HFFc6 (cell line): Measurements from ENCODE around the gene DENND5A. TPM values are rescaled to one million over a fixed set of nuclear protein-coding genes. Genes with fewer than 3 reads are reported as not detected.

Experiments
- DNase-seq: peaks from one replicate; pipeline ENCODE4 v3.0.0-alpha.2; 2018
- H3K27ac Mint-ChIP-seq: 2 replicates; pipeline ENCODE4 v1.8.0; 2020; ENCODE audit warnings: mild to moderate bottlenecking, mixed read lengths
- H3K27me3 Mint-ChIP-seq: 2 replicates; pipeline ENCODE4 v1.8.0; 2021; ENCODE audit warnings: mild to moderate bottlenecking, moderate library complexity, mixed read lengths; ENCODE audit not compliant: insufficient read depth
- H3K36me3 Mint-ChIP-seq: 2 replicates; pipeline ENCODE4 v1.8.0; 2021; ENCODE audit warnings: low read depth, mixed read lengths
- H3K4me1 Mint-ChIP-seq: 2 replicates; pipeline ENCODE4 v1.8.0; 2020; ENCODE audit warnings: low read depth, mixed read lengths
- H3K4me3 Mint-ChIP-seq: 2 replicates; pipeline ENCODE4 v1.8.0; 2020; ENCODE audit warnings: mild to moderate bottlenecking, moderate library complexity, mixed read lengths
- H3K9me3 Mint-ChIP-seq: 2 replicates; pipeline ENCODE4 v1.8.0; 2020; ENCODE audit warnings: mild to moderate bottlenecking, mixed read lengths
- CTCF ChIP-seq: fragments of 200-600 bp; sonication (generic); IDR thresholded peaks from 2 replicates; pipeline ENCODE4 v1.5.0; 2021; ENCODE audit warnings: antibody characterized with exemption, mild to moderate bottlenecking
- total RNA-seq, 6 experiments: library from RNA; stranded (reverse); fragmentation: NEBNext Ultra II Directional; extraction: Animal tissue kit (Norgen Biotek cat#: 25700); gene quantifications; 2 replicates in 1 of 6; 3 replicates in 5 of 6; pipeline ENCODE4 v1.2.3, GENCODE V29; 2021

DENND5A gene
- total RNA-seq, 6 experiments from 2014 or later: 82.0 to 106 (median 92.8) TPM

- TF ChIP-seq CTCF: no peak
- Mint-ChIP-seq H3K4me1 (no peaks in the 10 kb centered on the region), H3K9me3 (no peaks in the 10 kb centered on the region), H3K27me3 (peaks cover 8% of the 10 kb centered on the region; the same call in 1 of the 2 replicates), H3K4me3 (no peak overlapping the region), H3K36me3 (no peaks in the 10 kb centered on the region), H3K27ac (no peak overlapping the region)
- no peak for DNase-seq
Observed at GRCh38 chr11:9096427-9096826, 168.7 kb downstream of the DENND5A start.

GRCh38 chr11:9095421-9095820 is 169.7 kb downstream of the DENND5A start:
- no peaks in the 10 kb centered on the region for H3K9me3 Mint-ChIP-seq
- H3K27me3 Mint-ChIP-seq: peaks cover 13% of the 10 kb centered on the region
- H3K36me3 Mint-ChIP-seq: no peaks in the 10 kb centered on the region
- no peak for DNase-seq
- H3K4me3 Mint-ChIP-seq: no peak overlapping the region
- H3K4me1 Mint-ChIP-seq: no peaks in the 10 kb centered on the region
- no peak overlapping the region for H3K27ac Mint-ChIP-seq
- TF ChIP-seq CTCF: peak; percentile 45; the same call in 1 of the 2 replicates

DNA sequence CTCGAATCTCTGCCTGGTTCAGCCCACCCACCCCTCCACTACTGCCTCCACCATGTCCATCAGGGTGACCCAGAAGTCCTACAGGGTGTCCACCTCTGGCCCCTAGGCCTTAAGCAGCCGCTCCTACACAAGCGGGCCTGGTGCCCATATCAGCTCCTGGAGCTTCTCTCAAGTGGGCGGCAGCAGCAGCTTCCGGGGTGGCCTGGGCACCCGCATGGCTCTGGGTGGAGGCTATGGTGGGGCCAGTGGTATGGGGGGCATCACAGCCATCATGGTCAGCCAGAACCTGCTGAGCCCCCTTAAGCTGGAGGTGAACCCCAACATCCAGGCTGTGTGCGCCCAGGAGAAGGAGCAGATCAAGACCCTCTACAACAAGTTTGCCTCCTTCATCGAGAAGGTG is 170.7 kb downstream of the DENND5A start:
- Mint-ChIP-seq H3K27ac (no peak overlapping the region), H3K27me3 (peaks cover 17% of the 10 kb centered on the region), H3K36me3 (no peaks in the 10 kb centered on the region), H3K4me3 (no peak overlapping the region), H3K4me1 (no peaks in the 10 kb centered on the region), H3K9me3 (no peaks in the 10 kb centered on the region)
- no peak for DNase-seq
- no peak for TF ChIP-seq CTCF

DNA sequence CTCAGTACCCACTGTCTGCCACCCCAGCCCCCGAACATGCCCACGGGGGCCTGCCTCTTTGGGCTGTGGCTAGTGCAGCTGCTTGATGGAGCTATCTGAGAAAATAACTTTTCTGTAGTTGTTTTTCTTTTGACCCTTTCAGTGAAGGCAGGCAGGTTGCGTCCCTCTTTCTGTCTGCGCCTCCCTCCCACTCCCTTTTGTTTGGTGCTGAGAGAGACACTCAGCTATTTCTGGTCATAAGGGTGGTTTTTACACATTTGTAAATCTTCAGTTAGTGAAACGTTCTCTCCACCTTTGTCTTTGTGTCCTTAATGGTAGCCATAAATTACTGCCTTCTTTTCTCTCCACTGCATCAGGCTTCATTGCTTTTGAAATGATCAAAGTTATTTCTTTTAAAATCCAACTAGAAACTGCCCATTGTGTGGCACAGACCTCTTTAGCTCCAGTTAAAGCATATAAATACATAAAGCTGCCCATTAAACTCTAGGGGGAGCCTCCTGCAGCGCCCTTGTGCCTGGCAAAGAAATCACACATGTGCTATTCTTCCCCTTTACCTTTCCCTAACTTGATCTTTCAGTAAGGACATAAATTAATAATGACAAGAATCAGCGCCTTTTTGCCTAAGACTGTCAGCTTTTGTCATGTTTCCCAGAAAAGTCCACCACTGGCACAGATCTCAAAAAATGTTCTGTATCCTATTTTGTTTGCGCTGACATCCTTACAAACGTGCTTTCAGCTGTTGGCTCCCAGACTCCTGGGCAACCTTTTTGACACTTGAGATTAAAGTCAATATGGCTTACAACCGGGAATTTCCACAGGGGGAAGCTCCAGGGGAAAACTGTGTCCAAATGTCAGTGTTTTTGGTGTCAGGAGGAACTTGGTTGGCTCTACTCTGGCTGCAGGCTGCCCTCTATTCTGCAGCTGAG is 172.0 kb downstream of the DENND5A start:
- peak; percentile 32; the same call in 1 of the 2 replicates for TF ChIP-seq CTCF
- peaks cover 17% of the 10 kb centered on the region for H3K27me3 Mint-ChIP-seq
- H3K27ac Mint-ChIP-seq: no peak overlapping the region
- no peak for DNase-seq
- H3K4me1 Mint-ChIP-seq: no peaks in the 10 kb centered on the region
- H3K4me3 Mint-ChIP-seq: peak overlapping the region; percentile 61
- no peaks in the 10 kb centered on the region for H3K36me3 Mint-ChIP-seq
- no peaks in the 10 kb centered on the region for H3K9me3 Mint-ChIP-seq

DNA sequence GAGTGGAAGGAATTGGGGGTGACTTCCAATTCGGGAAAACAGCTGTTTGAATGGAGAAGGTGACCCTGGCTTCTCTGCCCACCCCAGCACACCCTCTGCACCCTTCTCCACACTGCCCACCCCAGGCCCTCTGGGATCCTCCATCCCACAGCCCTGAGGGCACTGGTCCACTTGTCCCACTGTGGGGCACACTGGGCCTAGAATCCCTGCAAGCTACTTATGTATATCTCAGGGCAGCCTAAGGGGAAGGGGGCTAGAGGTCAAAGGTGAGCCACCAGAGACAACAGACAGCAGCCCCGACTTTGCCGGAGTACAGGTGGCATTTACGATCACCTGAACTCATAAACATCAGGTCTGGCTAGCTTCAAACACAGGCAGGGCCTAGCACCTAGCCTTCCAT is 173.1 kb downstream of the DENND5A start:
- no peaks in the 10 kb centered on the region for H3K36me3 Mint-ChIP-seq
- H3K4me3 Mint-ChIP-seq: peak overlapping the region; percentile 61
- no peak for TF ChIP-seq CTCF
- H3K27ac Mint-ChIP-seq: no peak overlapping the region
- H3K4me1 Mint-ChIP-seq: no peaks in the 10 kb centered on the region
- H3K27me3 Mint-ChIP-seq: peaks cover 17% of the 10 kb centered on the region
- H3K9me3 Mint-ChIP-seq: no peaks in the 10 kb centered on the region
- no peak for DNase-seq
